Chondrocyte (in vitro differentiated cells): ENCODE results near the gene KCNJ10. TPM values are rescaled to one million over a fixed set of nuclear protein-coding genes. Genes with fewer than 3 reads are reported as not detected.

Source experiments
- DNase-seq: peaks from one replicate; pipeline ENCODE4 v3.0.0; 2021; ENCODE audit warnings: mixed read lengths, low spot score
- H3K27ac Mint-ChIP-seq: one replicate; pipeline ENCODE4 v1.8.0; 2021; ENCODE audit warnings: mild to moderate bottlenecking, moderate library complexity, mixed read lengths; ENCODE audit not compliant: unreplicated experiment
- H3K27me3 Mint-ChIP-seq: 2 replicates; pipeline ENCODE4 v1.8.0; 2021; ENCODE audit warnings: low read depth, mixed read lengths
- H3K36me3 Mint-ChIP-seq: 2 replicates; pipeline ENCODE4 v1.8.0; 2021; ENCODE audit warnings: low read depth, mixed read lengths
- H3K4me1 Mint-ChIP-seq: 2 replicates; pipeline ENCODE4 v1.8.0; 2021; ENCODE audit warnings: low read depth, mild to moderate bottlenecking, mixed read lengths
- H3K4me3 Mint-ChIP-seq: one replicate; pipeline ENCODE4 v1.8.0; 2021; ENCODE audit warnings: mild to moderate bottlenecking, moderate library complexity, mixed read lengths; ENCODE audit not compliant: unreplicated experiment
- H3K9me3 Mint-ChIP-seq: 2 replicates; pipeline ENCODE4 v1.8.0; 2021; ENCODE audit warnings: low read depth, mixed read lengths
- total RNA-seq: library from RNA; stranded (reverse); gene quantifications from 3 replicates; pipeline ENCODE4 v1.2.1, GENCODE V29; 2021
- TF ChIP-seq, protein P1 (sequence below): fragments of 200-600 bp; sonication (generic); IDR thresholded peaks from 2 replicates; pipeline ENCODE4 v1.5.0; 2021; ENCODE audit warnings: antibody characterized with exemption, mild to moderate bottlenecking, moderate library complexity

The KCNJ10 gene
- total RNA-seq, 1 donor from 2014 or later, result not detected

GRCh38 chr1:160062230-160062532, 7.8 kb downstream of the KCNJ10 start:
- peaks cover 69% of the 10 kb centered on the region for H3K27me3 Mint-ChIP-seq
- H3K36me3 Mint-ChIP-seq, result no peaks in the 10 kb centered on the region
- H3K4me1 Mint-ChIP-seq, result no peaks in the 10 kb centered on the region
- TF ChIP-seq, protein P1, sequence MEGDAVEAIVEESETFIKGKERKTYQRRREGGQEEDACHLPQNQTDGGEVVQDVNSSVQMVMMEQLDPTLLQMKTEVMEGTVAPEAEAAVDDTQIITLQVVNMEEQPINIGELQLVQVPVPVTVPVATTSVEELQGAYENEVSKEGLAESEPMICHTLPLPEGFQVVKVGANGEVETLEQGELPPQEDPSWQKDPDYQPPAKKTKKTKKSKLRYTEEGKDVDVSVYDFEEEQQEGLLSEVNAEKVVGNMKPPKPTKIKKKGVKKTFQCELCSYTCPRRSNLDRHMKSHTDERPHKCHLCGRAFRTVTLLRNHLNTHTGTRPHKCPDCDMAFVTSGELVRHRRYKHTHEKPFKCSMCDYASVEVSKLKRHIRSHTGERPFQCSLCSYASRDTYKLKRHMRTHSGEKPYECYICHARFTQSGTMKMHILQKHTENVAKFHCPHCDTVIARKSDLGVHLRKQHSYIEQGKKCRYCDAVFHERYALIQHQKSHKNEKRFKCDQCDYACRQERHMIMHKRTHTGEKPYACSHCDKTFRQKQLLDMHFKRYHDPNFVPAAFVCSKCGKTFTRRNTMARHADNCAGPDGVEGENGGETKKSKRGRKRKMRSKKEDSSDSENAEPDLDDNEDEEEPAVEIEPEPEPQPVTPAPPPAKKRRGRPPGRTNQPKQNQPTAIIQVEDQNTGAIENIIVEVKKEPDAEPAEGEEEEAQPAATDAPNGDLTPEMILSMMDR, result no peak
- DNase-seq, result no peak
- no peak overlapping the region for H3K4me3 Mint-ChIP-seq
- no peak overlapping the region for H3K27ac Mint-ChIP-seq
- H3K9me3 Mint-ChIP-seq, result no peaks in the 10 kb centered on the region

GRCh38 chr1:160061369-160062229, 8.4 kb downstream of the KCNJ10 start:
- Mint-ChIP-seq H3K27me3 (peaks cover 69% of the 10 kb centered on the region), H3K9me3 (no peaks in the 10 kb centered on the region), H3K4me3 (no peak overlapping the region), H3K27ac (no peak overlapping the region), H3K36me3 (no peaks in the 10 kb centered on the region), H3K4me1 (no peaks in the 10 kb centered on the region)
- TF ChIP-seq, protein P1, result no peak
- no peak for DNase-seq

- Mint-ChIP-seq H3K36me3 (no peaks in the 10 kb centered on the region), H3K4me1 (no peaks in the 10 kb centered on the region), H3K27ac (no peak overlapping the region), H3K27me3 (peaks cover 79% of the 10 kb centered on the region), H3K4me3 (no peak overlapping the region), H3K9me3 (no peaks in the 10 kb centered on the region)
- no peak for DNase-seq
- TF ChIP-seq, protein P1, result peak; percentile 48
Observed at GRCh38 chr1:160058087-160058486, 11.9 kb downstream of the KCNJ10 start.

GRCh38 chr1:160056648-160057169, 13.3 kb downstream of the KCNJ10 start:
- Mint-ChIP-seq H3K36me3 (no peaks in the 10 kb centered on the region), H3K27ac (no peak overlapping the region), H3K4me1 (no peaks in the 10 kb centered on the region), H3K9me3 (no peaks in the 10 kb centered on the region), H3K27me3 (peaks cover 90% of the 10 kb centered on the region), H3K4me3 (no peak overlapping the region)
- TF ChIP-seq, protein P1, result no peak
- DNase-seq, result no peak

DNA sequence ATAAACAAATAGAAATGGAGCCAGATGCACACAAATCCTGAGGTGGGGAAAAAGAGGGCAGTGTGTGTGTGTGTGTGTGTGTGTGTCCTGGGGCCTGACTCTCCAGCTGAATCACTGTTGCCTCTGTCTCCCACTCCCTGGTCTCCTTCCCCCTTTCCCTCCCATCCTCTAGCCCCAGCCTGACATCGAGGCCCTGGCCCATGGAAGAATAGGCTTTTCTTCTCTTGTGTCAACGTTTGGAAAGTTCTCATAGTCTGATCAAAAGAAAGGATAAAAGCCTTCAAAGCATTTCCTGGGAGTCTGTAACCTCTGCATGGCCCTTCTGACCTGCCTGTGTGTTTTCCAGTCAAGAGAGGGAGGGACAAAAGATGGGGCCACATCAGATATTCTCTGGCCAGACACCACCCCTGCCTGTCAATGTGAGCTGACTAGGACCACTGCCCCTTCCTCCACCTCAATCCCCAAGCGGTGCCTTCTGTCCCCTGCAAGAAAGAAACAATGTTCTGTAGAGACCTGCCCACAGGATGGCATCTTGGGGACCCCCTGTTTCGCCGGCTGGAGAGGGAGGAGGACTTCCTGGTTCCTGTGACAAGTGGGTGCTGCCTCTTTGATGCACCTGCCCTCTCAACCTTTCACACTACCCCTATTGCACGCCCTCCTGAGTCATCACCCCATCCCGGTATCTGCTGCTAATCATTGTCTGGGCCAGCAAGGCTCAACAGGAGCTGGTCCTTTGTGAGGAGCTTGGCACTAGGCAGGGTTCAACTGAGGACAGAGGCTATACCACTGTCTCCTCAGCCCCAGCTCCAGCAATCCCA, 16.2 kb downstream of the KCNJ10 start:
- H3K27me3 Mint-ChIP-seq, result peaks cover 86% of the 10 kb centered on the region
- H3K4me3 Mint-ChIP-seq, result no peak overlapping the region
- no peaks in the 10 kb centered on the region for H3K36me3 Mint-ChIP-seq
- no peak for DNase-seq
- no peaks in the 10 kb centered on the region for H3K4me1 Mint-ChIP-seq
- no peak overlapping the region for H3K27ac Mint-ChIP-seq
- TF ChIP-seq, protein P1, result no peak
- H3K9me3 Mint-ChIP-seq, result no peaks in the 10 kb centered on the region
